ENCODE data around the gene GSG1L.

The GSG1L gene

DNA sequence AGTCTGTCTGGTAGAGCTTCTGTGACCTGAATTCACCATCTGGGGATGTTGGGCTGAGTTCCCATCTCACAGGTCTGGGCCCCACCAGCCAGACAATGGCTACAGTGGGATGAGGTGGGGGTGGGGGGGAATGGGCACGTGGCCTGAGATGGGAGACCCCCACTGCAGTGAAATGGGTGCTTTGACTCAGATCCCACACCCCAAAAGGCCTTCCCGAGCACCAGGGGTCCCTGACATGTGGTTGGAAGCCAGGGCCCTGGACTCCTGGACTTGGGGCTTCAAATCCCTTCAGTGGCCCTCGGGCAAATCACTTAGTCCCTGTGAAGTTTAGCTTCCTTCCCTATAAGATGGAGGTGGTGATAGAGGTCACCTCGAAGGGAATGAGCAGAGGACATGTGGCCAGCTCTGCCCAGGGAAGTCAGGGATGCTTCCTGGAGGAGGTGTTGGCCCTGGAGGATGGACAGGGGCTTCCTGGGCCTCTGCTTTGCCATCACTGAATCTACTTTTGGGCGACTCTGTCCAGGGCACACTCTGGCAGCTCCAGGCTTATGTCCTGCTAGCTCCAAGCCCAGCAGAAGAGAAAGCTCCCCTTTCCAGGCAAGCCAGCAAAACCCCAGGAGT is 295.4 kb downstream of the GSG1L start:
- DNase-seq: no peak

DNA sequence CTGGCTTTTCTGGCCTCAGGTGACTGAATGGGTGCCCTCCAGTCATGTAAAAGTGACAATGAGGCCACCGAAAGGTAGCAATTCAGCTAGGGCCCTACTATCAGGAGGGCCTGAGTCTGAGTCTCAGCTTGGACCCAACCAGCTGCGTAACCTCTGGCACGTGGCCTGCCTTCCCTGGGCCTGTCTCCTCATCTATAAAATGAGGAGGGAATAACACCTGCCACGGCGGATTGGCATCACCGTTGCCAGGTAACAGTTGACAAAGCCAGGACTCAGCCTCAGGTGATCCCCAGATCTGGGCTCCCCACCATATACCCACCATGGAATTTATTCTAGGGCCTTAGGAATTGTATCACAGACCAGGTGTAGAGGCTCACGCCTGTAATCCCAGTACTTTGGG is 296.4 kb downstream of the GSG1L start:
- DNase-seq: no peak

DNA sequence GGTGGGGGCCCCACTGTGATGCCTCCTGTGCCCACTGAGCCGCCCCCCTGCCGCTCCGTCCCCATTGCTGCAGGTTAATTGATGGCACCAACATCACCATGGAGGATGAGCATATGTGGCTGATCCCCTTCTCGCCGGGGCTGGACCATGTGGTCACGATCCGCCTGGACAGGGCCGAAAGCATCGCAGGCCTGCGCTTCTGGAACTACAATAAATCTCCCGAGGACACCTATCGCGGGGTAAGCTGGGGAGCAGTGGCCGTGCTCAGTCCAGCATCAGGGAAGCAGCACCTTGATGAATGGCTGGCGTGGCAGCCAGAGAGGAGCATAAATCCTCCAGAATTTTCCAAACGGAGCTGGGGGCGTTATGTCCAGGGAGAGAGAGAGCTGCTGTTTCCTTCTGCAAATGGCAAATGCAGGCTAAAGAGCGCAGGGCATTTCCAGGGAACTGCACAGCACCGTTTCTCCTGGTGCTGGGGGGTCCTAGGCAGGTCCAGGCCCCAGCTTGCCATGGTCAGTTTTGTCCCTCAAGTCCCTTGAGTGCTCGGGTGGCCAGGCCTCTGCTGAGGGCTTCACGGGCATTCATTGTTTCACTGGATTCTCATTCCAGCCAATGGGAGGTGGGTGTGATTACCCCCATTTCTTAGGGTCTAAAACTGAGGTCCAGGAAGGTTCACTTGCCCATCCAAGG is 297.1 kb downstream of the GSG1L start:
- no peak for DNase-seq

DNA sequence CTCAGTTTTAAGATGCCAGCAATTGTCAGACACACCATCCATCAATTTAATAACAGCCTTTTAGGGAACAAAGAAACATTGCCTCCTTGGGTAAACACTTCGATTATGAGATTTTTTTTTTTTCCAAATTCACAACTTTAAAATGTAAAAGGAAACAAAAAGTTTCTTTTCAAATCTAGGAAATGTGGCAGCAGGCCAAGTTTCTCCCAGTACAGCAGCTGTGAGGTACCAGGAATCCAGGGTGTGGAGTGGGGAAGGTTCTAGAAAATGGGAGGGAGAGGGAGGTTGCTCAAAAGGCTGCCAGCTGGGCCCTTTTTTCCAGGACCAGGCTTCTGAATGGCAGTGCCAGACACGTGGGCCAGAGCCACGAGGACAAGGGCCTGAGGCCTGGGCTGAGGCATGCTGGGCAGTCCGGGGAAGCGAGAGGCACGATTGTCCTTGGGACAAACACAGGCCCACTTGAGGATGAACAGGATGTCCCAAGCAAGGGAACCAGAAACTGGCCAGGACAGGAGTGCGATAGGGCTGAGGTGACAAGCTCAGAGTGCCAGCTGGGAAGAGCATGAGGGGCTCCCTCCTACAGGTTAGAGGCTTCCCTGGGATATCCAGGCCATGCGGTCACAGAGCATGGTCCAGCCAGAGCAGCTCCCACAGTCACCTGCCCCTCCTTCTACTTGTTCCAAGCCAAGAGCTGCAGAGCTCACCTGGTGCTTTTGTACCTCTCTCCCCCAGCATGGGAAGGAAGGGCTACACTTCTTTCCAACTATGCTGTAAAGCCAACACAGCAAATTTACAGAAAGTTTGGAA is 298.4 kb downstream of the GSG1L start:
- no peak for DNase-seq

DNA sequence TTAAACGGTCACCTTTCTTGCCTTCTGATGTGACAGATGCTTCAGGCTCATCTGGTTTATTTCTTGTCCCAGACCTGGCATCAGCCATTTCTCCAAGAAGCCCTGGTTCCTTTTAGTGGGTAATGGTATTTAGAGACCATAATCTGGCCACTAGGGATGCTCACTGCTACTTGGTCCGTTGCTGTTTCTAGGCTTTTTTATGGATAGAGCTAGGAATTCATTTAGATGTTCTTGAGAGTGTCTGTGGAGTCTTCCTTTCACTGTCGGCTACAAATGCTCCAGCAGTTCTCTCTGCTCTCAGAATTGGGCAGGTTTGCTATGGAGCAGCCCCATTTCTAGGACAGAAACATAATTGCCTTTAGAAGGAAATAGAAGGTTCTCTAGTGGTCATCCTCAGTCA is 299.1 kb downstream of the GSG1L start:
- DNase-seq: no peak

DNA sequence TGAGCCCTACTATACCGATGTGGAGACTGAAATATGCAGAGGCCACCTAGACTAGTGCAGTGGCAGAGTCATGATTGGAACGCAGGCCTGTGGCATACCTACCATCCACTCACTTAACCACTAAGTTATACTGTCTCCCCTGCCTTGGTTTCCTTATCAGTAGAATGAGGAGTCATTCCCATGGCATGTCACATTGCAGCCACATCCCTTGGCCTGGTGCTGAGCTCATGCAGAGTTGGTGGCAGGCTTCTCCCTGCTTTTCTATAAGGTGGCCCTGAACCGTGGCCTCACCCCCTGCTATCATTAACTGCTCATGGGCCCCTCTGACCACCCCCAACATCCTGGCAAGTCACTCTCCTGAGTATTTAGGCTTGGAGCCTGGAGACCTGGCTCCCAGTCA is 301.1 kb downstream of the GSG1L start:
- DNase-seq: no peak

DNA sequence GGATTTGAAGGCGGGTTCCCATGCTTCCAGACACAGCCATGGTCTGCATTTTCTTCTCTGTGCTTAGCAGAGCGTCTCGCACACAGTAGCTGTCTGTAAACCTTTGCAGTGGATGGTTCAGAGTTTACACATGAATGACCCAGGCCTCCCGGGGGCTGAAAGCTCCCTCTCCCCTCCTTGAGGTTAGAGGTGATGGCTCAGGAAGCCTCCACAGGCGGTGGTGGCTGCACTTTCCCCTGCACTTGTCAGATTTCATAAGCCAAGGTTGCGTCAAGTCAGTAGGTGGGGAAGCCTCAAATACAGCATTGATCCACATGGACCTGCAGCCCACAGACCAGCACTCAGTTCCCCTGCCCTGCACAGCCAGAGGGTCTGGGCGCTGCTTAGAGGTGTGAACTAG is 301.7 kb downstream of the GSG1L start:
- no peak for DNase-seq

DNA sequence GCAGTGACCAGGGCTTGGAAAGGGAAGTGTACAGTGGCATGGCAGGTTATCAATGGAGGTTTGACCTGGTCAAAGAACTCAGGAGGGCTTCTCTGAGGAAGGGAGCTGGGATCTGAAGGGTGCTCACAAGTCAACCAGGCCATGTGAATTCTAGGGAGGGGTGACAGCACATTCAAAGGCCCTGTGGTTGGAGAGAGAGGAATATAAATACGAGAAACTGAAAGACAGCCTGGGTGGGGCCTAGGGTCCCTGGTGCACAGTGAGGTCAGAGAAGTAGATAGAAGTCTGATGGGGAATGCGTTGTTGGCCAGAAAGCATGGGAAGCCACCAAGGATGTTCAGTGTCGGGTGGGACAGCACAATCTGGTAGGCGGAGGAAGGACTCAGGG is 302.7 kb downstream of the GSG1L start:
- no peak for DNase-seq

DNA sequence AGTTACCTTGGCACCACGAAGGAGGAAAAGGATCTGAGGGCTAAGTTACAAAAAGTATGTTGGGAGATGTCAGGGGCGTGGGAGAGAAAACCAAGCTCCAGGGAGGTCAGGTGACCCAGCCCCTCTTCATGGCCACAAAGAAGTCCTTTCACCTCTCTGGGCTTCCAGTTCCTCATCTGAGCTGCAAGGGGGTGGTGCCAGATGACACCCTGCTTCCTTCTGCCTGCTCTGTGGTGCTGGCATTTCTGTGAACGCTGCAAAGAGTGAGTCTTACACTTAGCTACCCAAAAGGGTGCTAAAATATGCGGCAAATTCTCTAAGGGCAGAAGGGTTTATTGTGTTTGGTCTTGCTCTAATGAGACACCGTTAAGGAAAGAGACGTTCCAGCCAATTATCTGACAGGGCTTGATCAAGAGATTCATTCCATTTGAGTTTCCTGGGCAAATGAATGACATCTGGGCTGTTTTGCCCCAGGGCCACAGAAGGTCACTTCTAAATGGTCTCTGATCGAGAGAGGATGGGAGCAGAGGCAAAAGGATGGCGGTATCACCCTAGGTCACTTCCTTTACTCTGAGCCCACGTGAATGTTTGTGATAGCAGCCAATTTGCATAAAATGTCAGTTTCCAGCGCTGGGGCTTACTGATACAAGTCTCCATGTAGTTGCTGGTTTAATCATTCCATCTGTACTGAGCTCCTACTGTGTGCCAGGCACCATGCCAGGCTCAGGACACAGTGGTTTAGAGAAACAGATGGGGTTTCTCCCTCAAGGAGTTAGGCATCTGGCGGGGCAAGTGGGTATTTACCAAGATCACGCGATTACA is 303.3 kb downstream of the GSG1L start:
- no peak for DNase-seq

DNA sequence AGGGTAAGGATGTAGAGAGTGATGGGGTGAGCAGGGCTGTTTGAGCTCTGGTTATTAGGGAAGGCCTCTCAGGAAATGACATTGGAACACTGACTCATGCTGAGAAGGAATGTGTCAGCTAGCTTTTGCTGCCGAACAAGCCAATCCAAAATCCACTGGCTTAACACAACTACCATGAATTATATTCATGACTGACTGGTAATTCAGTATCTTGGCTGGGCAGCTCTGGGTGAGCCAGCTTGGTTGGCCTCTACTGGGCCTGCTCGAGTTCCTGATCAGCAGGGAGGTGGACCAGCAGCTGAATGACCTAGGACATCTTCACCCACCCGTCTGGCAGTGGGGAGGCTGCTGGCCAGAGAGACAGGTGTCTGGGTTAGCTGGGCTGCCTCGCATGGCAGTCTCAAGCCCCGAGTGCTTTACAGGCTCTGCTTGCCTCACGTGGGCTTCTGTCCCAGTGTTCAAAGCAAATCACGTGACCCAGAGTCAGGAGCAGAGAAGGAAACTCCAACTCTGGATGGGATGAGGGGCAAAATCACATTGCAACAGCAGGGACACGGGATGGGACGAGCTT is 304.1 kb downstream of the GSG1L start:
- DNase-seq: no peak

DNA sequence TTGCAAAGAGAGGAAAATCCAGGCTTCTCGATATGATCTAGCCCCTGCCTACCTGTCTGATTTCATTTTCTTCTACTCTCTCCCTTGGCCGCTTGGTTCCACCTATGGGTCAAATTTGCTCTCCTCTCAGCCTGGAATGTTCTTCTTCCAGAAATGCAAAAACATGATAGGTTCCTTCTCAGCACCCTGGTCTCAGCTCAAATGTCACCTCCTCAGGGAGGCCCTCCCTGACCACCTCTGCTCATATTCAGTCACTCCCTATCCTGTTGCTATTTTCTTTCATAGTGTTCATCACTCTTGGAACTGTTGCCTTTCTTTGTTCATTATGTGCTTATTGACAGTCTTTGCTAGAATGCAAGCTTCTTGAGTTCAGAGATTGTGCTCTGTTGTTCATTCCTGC is 305.0 kb downstream of the GSG1L start:
- no peak for DNase-seq

DNA sequence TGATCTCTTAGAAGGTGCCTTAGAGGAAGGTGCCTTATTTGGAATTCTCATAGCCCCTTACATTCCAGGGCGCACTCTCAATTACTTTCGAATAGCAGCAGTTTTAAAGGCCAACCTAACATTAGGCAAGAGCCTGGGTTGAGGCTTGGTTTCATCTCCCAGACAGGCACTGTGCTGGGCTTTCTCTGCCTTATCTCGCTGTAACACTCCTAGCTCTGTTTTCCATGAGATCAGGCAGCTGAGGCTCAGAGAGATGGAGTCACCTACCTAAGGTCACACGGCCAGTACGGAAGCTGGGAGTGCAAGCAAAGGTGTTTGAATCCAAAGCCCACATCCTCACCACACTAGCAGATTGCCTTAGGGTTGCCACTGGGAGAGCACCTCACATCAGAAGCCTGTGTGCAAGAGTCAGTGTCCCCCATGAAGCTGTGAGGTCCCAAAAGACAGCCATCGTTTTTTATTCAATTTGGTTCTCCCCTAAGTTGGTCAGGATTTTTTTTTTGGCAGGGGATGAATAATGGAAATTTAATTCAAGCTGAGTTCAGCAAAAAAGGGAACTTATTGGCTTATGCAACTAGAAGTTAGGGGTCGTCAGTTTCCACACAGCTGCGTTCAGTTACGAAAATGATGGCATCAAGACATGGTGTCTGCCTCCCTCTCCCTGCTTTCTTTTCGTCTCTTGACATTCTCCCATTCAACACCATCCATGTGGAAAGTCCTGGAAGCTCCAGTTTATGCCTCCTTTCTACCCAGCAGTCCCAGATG is 307.1 kb downstream of the GSG1L start:
- DNase-seq: no peak

DNA sequence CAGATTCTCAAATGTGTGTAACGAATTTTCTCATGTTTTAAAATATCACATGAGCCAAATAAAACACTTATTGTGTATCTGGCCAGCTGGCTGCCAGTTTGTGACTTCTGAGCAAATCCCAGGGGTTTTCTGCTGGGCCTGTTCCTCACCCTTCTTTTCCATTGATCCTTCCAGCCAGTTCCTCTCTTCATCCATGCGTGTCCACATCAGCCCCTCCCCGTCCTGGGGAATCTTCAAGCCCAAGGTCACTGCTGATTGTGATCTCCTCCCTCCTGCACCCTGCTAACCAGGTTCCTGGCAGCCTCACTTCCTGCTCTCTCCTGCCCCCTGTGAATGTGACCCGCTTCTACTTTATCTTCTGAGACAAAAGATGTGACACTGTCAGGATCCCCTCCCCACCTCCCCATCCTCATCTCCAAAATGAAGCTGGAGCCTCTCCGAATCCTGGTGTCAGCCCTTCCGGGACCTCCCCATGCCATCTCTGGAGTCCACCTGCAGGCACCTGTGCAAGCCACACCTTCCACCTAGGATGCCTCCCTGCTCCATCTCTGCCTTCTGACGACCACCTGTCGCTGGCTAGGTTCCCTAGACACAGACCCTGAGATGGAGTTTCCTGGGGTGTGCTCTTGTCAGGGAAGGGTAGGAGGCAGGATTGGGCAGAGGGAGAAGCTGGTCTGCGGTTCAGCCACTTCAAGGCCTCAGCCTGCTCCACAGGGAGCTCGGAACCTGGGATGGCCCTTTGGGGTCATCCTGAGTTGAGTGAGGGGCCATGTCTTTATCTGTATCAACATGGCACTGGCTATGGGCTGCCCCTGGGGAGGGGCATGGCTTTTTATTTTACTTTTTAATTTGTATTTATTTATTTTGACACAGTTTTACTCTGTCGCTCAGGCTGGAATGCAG is 308.5 kb downstream of the GSG1L start:
- DNase-seq: no peak

DNA sequence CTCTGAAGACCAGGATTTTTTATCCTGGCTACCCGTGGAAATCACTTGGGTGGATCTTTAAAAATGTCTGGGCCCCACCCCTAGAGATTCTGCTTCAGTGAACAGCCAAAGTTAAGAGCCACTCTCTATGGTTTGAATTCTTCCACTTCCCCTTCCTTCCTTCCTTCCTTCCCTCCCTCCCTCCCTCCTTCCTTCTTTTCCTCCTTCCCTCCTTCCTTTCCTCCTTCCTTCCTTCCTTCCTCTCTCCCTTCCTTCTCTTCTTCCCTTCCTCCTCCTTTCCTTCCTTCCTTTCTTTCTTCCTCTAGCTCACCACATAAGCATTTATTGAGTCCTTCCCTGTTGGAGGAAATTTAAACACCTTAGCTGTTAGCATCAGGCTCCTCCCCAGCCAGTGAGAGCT is 310.0 kb downstream of the GSG1L start:
- no peak for DNase-seq

DNA sequence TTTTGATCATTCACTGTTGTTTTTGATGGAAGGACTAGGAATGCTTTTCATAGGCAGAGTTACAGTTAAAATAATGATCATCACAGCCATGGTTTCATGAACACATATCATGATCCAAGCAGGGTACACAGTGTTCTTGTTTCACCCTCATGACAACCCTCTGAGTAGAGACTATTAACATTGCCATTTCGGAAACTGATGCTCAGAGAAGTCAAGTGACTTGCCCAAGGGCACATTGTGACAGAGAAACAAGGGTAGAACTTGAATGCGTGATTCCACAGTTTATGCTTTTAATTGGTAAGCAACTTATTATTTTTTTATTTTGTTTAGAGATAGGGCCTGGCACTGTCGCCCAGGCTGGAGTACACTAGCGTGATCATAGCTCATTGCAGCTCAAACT is 311.3 kb downstream of the GSG1L start:
- DNase-seq: no peak

DNA sequence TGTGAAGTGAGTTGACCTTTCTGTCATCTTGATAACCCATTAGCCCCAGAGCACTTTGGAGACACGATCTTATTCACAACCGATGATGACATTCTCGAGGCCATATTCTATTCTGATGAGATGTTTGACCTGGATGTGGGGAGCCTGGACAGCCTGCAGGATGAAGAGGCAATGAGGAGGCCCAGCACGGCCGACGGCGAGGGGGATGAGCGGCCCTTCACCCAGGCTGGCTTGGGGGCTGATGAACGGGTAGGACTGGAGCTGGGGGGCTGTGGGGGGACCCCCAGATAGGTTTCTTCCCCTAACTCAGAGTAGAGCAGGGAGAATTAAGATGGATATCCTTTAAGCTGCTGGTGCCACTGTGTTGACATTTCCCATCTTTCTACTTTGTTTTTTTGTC is 311.8 kb downstream of the GSG1L start:
- DNase-seq: no peak

DNA sequence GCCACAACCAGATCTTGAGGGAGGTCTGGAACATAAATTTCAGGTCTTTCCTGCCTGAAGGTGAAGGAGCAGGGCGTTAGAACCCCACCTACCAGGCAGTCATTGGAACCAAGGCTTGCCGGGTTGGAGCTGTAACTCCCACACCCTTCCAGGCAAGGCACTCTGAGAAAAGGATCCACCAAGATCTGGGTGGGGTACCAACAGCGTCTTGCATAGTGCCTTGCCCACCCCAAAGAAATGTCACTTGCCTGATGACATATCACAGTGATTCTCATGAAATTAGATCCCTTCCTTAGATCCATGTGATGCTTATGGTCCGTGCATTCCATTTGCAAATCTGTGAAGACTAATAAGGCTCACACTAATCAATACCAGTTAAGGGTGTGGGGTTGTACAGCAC is 312.3 kb downstream of the GSG1L start:
- no peak for DNase-seq

DNA sequence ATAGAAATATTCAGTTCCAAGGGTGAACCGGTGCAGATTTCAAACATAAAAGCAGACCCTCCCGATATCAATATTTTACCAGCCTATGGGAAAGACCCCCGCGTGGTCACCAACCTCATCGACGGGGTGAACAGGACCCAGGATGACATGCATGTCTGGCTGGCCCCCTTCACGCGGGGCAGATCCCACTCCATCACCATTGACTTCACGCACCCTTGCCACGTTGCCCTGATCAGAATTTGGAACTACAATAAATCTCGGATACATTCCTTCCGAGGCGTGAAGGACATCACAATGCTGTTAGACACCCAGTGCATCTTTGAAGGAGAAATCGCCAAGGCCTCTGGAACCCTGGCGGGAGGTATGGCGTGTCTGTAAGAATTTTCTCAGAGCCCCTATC is 313.6 kb downstream of the GSG1L start:
- no peak for DNase-seq

DNA sequence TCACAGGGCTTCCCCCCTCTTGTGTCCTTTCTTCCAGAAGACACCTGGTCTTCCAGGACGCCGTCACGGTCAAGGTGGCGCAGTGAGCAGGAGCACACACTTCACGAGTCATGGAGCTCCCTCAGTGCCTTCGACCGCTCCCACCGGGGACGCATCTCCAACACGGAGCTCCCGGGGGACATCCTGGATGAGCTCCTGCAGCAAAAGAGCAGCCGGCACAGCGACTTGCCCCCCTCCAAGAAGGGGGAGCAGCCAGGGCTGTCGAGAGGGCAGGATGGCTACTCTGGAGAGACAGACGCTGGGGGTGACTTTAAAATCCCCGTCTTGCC is 314.0 kb downstream of the GSG1L start:
- no peak for DNase-seq

DNA sequence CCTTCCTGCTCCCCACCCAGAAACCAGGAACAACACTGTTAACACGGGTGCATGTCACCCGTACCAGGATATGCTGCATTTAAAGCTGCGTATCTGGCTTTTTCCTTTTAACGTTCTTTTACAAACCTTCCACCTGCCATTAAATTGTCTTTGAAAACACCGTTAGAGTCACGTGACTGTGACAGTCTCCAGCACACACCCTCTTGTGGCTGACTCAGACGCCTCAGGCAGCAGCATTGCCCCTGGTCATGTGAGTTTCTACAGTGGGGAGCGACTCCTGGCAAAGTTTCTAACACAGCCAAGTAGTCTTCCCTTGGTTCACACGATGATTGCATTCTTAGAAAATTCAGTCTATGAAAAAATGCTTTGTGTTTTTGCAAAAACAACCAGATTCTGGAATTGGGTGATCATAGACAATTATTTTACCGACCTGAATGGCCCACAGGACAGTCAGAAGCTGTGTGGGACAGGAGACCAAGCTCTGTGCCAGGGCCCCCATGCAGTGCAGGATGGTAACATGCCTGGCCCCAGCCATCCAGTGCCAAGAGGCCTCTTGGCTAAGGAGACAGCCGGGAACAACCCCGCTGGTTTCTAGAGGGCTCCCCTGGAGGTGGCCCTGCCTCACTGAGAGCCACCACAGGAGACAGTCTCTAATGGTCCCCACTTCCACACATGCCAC is 314.5 kb downstream of the GSG1L start:
- peak; percentile 16 for DNase-seq

DNA sequence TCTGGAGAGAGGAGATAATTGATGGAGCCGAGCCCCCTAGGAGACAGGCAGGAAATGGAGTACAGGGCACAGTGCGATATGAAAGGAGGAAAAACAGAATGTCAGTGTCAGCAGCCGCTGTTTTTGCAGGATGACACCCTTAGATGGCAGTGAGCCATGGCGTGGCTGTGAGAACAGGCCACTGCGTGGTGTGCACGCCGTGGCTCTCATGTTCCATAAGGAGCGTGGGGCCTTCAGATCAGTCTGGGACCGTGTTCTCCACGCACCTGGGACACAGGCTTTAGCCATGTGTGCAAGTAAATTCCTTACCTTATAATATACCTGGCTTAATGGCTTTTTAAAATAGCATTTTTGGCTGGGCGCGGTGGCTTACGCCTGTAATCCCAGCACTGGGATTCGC is 315.6 kb downstream of the GSG1L start:
- DNase-seq: no peak

Measured in stimulated activated CD4-positive, alpha-beta T cell treated with anti-CD3 and anti-CD28 coated beads, Interleukin-4, amount 100 ng/mL, for 24 hours (primary cell).